Ectodermal cell (in vitro differentiated cells): Measurements from ENCODE around the gene UTF1.

Source experiments
- H3K27ac ChIP-seq: 2 replicates; pipeline ENCODE4 v1.7.0; 2013; ENCODE audit warnings: mild to moderate bottlenecking, low read depth, low read length; ENCODE audit not compliant: insufficient read depth, poor library complexity, severe bottlenecking
- H3K27me3 ChIP-seq: 2 replicates; pipeline ENCODE4 v1.7.0; 2013; ENCODE audit warnings: mild to moderate bottlenecking, low read length; ENCODE audit not compliant: insufficient read depth, control insufficient read depth, poor library complexity, severe bottlenecking
- H3K36me3 ChIP-seq: one replicate; pipeline ENCODE4 v1.7.0; 2013; ENCODE audit warnings: low read length; ENCODE audit not compliant: control insufficient read depth, insufficient read depth
- H3K4me1 ChIP-seq: one replicate; pipeline ENCODE4 v1.7.0; 2013; ENCODE audit warnings: low read length; ENCODE audit not compliant: control insufficient read depth, insufficient read depth
- H3K4me3 ChIP-seq: 2 replicates; pipeline ENCODE4 v1.7.0; 2013; ENCODE audit warnings: low read depth, low read length, control low read depth; ENCODE audit not compliant: insufficient read depth
- H3K9me3 ChIP-seq: 2 replicates; pipeline ENCODE4 v1.7.0; 2013; ENCODE audit warnings: mild to moderate bottlenecking, low read length, moderate library complexity; ENCODE audit not compliant: control insufficient read depth
- WGBS, 2 experiments: methylation state at CpG; one replicate each; pipeline ENCODE4 v1.1.7; 2013; ENCODE audit warnings: missing lambda C conversion rate in 2 of 2; 5-methylcytosine and 5-hydroxymethylcytosine counted together

Gene UTF1

GRCh38 chr10:133257489-133258065, 27.6 kb downstream of the UTF1 start:
- peaks cover 20% of the 10 kb centered on the region for H3K27me3 ChIP-seq
- H3K27ac ChIP-seq, result no peak overlapping the region
- no peak overlapping the region for H3K4me3 ChIP-seq
- peaks cover 16% of the 10 kb centered on the region for H3K4me1 ChIP-seq
- 10% methylated on average over 27 of the region's 27 CpGs for whole genome bisulfite sequencing, 2 experiments
- H3K9me3 ChIP-seq, result no peaks in the 10 kb centered on the region
- no peaks in the 10 kb centered on the region for H3K36me3 ChIP-seq

- H3K36me3 ChIP-seq, result no peaks in the 10 kb centered on the region
- H3K4me1 ChIP-seq, result peaks cover 16% of the 10 kb centered on the region
- 84 to 89% methylated on average over 21 of the region's 21 CpGs for WGBS, 2 experiments
- H3K27me3 ChIP-seq, result peaks cover 26% of the 10 kb centered on the region
- no peak overlapping the region for H3K4me3 ChIP-seq
- H3K9me3 ChIP-seq, result no peaks in the 10 kb centered on the region
- H3K27ac ChIP-seq, result no peak overlapping the region
Observed at GRCh38 chr10:133258066-133258817, 28.2 kb downstream of the UTF1 start.

GRCh38 chr10:133258818-133259601, 29.0 kb downstream of the UTF1 start:
- no peaks in the 10 kb centered on the region for H3K36me3 ChIP-seq
- H3K4me3 ChIP-seq, result no peak overlapping the region
- peaks cover 31% of the 10 kb centered on the region for H3K27me3 ChIP-seq
- WGBS, 2 experiments, result 79 to 83% methylated on average over 24 of the region's 24 CpGs
- H3K9me3 ChIP-seq, result no peaks in the 10 kb centered on the region
- H3K27ac ChIP-seq, result no peak overlapping the region
- peaks cover 16% of the 10 kb centered on the region for H3K4me1 ChIP-seq

DNA sequence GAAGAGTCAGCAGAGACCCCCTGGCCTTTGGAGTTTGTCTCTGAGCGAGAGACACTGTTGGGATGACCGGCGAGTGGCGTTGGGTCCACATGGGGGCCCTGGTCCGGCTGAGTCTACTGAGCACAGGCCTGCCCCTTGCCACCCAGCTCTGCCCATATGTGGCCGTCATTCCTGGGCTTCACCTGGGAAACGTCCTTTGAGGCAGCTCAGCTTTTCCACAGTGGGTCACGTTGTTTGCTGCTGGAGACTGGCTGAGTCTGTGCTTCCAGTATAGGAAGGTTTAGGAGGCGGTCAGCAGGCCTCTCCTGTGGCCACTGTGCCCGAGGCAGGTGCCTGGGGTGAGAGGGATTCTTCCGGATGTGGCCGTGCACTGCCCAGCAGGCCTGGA, 29.6 kb downstream of the UTF1 start:
- peaks cover 16% of the 10 kb centered on the region for H3K4me1 ChIP-seq
- peaks cover 31% of the 10 kb centered on the region for H3K27me3 ChIP-seq
- H3K27ac ChIP-seq, result no peak overlapping the region
- 81 to 84% methylated on average over 12 of the region's 12 CpGs for WGBS, 2 experiments
- no peak overlapping the region for H3K4me3 ChIP-seq
- H3K36me3 ChIP-seq, result no peaks in the 10 kb centered on the region
- no peaks in the 10 kb centered on the region for H3K9me3 ChIP-seq

- peak overlapping the region; percentile 70 for H3K4me3 ChIP-seq
- WGBS, 2 experiments, result 40% methylated on average over 50 of the region's 50 CpGs
- peaks cover 16% of the 10 kb centered on the region for H3K4me1 ChIP-seq
- no peak overlapping the region for H3K27ac ChIP-seq
- peaks cover 31% of the 10 kb centered on the region for H3K27me3 ChIP-seq
- no peaks in the 10 kb centered on the region for H3K36me3 ChIP-seq
- H3K9me3 ChIP-seq, result no peaks in the 10 kb centered on the region
Observed at GRCh38 chr10:133260895-133261725, 31.1 kb downstream of the UTF1 start.

DNA sequence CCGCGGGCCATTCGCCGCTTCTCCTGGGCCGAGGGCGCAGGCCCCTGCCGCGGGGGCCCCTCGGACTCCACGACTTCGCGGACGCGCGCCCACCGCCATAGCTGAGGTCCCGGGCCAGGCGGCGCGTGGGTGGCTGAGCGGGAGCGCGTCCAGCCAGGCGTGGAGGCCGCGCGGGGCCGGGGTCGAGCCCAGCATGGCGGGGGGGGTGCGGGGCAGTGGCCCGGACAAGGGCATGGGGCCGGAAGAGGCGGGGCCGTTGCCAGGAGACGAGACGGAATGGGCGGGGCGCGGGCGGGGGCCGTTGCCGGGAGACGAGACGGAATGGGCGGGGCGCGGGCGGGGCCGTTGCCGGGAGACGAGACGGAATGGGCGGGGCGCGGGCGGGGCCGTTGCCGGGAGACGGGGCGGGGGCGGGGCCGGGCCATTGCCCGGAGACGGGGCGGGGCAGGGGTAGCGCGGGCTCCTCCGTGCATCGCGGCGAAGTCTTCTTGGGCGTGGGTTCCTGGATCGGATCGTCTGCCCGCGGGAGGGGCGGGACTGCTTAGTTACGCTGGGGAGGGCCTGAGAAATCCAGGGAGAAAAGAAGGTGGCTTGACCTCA, 31.8 kb downstream of the UTF1 start:
- H3K27ac ChIP-seq, result no peak overlapping the region
- peak overlapping the region; percentile 70 for H3K4me3 ChIP-seq
- WGBS, 2 experiments, result 0% methylated on average over 79 of the region's 79 CpGs
- peaks cover 31% of the 10 kb centered on the region for H3K27me3 ChIP-seq
- no peaks in the 10 kb centered on the region for H3K9me3 ChIP-seq
- H3K4me1 ChIP-seq, result peaks cover 16% of the 10 kb centered on the region
- no peaks in the 10 kb centered on the region for H3K36me3 ChIP-seq

GRCh38 chr10:133262696-133263095, 32.7 kb downstream of the UTF1 start:
- 88 to 89% methylated on average over 14 of the region's 14 CpGs for WGBS, 2 experiments

GRCh38 chr10:133263674-133264073, 33.7 kb downstream of the UTF1 start:
- H3K4me1 ChIP-seq, result peaks cover 4% of the 10 kb centered on the region
- H3K27ac ChIP-seq, result no peak overlapping the region

More at GRCh38 chr10:133262696-133263095, 32.7 kb downstream of the UTF1 start:
- Histone ChIP-seq H3K4me3 (no peak overlapping the region), H3K4me1 (peaks cover 9% of the 10 kb centered on the region), H3K27me3 (peaks cover 25% of the 10 kb centered on the region), H3K36me3 (no peaks in the 10 kb centered on the region), H3K27ac (no peak overlapping the region), H3K9me3 (no peaks in the 10 kb centered on the region)

GRCh38 chr10:133264461-133264860, 34.4 kb downstream of the UTF1 start:
- peaks cover 4% of the 10 kb centered on the region for H3K4me1 ChIP-seq
- no peaks in the 10 kb centered on the region for H3K9me3 ChIP-seq
- H3K27me3 ChIP-seq, result peaks cover 25% of the 10 kb centered on the region
- WGBS, 2 experiments, result 85 to 87% methylated on average over 9 of the region's 9 CpGs
- H3K4me3 ChIP-seq, result no peak overlapping the region
- no peak overlapping the region for H3K27ac ChIP-seq
- H3K36me3 ChIP-seq, result no peaks in the 10 kb centered on the region

More at GRCh38 chr10:133263674-133264073, 33.7 kb downstream of the UTF1 start:
- WGBS, 2 experiments, result 73 to 82% methylated on average over 10 of the region's 10 CpGs
- peaks cover 25% of the 10 kb centered on the region for H3K27me3 ChIP-seq
- no peak overlapping the region for H3K4me3 ChIP-seq
- H3K36me3 ChIP-seq, result no peaks in the 10 kb centered on the region
- H3K9me3 ChIP-seq, result no peaks in the 10 kb centered on the region
